Upper lobe of left lung (tissue), 4 donors: ENCODE measurements around the gene SPATA12.

Experiments used
- EP300 ChIP-seq, 4 donors: sonication (generic); formaldehyde crosslinking; IDR thresholded peaks; one replicate each; pipeline ENCODE4 v1.5.1; 2017; ENCODE audit warnings: antibody characterized with exemption in 4 of 4, control low read depth in 2 of 4
- POLR2A ChIP-seq, 4 donors: fragments of 450-650 bp; IDR thresholded peaks; one replicate each; pipeline ENCODE4 v1.5.1; 2016 to 2017; ENCODE audit warnings: antibody characterized with exemption in 4 of 4, mild to moderate bottlenecking in 2 of 4
- POLR2AphosphoS5 ChIP-seq, 2 donors: sonication (generic); formaldehyde crosslinking; IDR thresholded peaks; one replicate each; pipeline ENCODE4 v1.5.1; 2017; ENCODE audit warnings: antibody characterized with exemption in 2 of 2
- TF ChIP-seq, protein P1 (sequence below), 6 experiments: fragments of 450-650 bp in 4 of 6; fragments of 200-600 bp in 2 of 6; sonication (generic) in 2 of 6; IDR thresholded peaks; one replicate each; pipeline ENCODE4 v1.5.1; 2016 to 2019; ENCODE audit warnings: antibody characterized with exemption in 6 of 6

DNA sequence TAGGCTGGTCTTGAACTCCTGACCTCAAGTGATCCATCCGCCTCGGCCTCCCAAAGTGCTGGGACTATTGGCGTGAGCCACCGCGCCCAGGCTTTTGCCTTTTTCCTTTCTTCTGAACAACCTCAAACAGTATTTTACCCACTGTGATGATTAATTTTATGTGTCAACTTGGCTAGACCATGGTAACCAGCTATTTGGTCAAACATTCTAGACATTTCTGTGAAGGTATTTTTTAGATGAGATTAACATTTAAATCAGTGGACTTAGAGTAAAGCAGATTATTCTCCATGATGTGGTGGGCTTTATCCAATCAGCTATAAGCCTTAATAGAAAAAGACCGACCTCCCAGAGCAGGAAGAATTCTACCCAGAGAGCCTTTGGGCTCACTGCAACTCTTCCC, 6.0 kb downstream of the SPATA12 start:
- TF ChIP-seq, protein P1, sequence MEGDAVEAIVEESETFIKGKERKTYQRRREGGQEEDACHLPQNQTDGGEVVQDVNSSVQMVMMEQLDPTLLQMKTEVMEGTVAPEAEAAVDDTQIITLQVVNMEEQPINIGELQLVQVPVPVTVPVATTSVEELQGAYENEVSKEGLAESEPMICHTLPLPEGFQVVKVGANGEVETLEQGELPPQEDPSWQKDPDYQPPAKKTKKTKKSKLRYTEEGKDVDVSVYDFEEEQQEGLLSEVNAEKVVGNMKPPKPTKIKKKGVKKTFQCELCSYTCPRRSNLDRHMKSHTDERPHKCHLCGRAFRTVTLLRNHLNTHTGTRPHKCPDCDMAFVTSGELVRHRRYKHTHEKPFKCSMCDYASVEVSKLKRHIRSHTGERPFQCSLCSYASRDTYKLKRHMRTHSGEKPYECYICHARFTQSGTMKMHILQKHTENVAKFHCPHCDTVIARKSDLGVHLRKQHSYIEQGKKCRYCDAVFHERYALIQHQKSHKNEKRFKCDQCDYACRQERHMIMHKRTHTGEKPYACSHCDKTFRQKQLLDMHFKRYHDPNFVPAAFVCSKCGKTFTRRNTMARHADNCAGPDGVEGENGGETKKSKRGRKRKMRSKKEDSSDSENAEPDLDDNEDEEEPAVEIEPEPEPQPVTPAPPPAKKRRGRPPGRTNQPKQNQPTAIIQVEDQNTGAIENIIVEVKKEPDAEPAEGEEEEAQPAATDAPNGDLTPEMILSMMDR (IDR thresholded peaks at IDR 0.05): no peak
- TF ChIP-seq POLR2A (IDR thresholded peaks at IDR 0.05): no peak
- no peak for TF ChIP-seq EP300 (IDR thresholded peaks at IDR 0.05)
- TF ChIP-seq POLR2AphosphoS5 (IDR thresholded peaks at IDR 0.05): no peak
